CD14-positive monocyte (primary cell): ENCODE data around the gene DLG1. TPM values are rescaled to one million over a fixed set of nuclear protein-coding genes. Genes with fewer than 3 reads are reported as not detected.

ENCODE experiments used
- DNase-seq, 3 donors: peaks; one replicate each; pipeline ENCODE4 v3.0.0-alpha.2; 2011 to 2022
- H2AFZ ChIP-seq: 2 replicates; pipeline ENCODE4 v1.6.0; 2012; ENCODE audit warnings: mild to moderate bottlenecking, low read depth, low read length, inconsistent platforms; ENCODE audit not compliant: insufficient read depth, poor library complexity, severe bottlenecking
- H3K27ac ChIP-seq, 2 donors: 1 replicate in 1 of 2; 2 replicates in 1 of 2; pipeline ENCODE4 v1.5.1; 2012 to 2013; ENCODE audit warnings: low read length in 2 of 2, control low read depth in 1 of 2, inconsistent platforms in 1 of 2, low read depth in 1 of 2, mild to moderate bottlenecking in 1 of 2
- H3K27me3 ChIP-seq, 2 donors: one replicate each; pipeline versions ENCODE4 v1.6.0 to v1.6.1; 2011 to 2013; ENCODE audit warnings: low read length in 2 of 2; ENCODE audit not compliant: control insufficient read depth in 2 of 2, insufficient read depth in 2 of 2
- H3K36me3 ChIP-seq, 2 donors: replicated peaks in 1 of 2; 1 replicate in 1 of 2; 2 replicates in 1 of 2; pipeline versions ENCODE4 v1.5.1 to v1.6.1; 2012 to 2013; ENCODE audit warnings: low read length in 2 of 2, control low read depth in 1 of 2, inconsistent platforms in 1 of 2, mild to moderate bottlenecking in 1 of 2; ENCODE audit not compliant: insufficient read depth in 2 of 2, control insufficient read depth in 1 of 2
- H3K4me1 ChIP-seq, 2 donors: 1 replicate in 1 of 2; 2 replicates in 1 of 2; pipeline versions ENCODE4 v1.5.1 to v1.6.1; 2012 to 2013; ENCODE audit warnings: low read length in 2 of 2, control low read depth in 1 of 2, inconsistent platforms in 1 of 2, mild to moderate bottlenecking in 1 of 2, moderate library complexity in 1 of 2; ENCODE audit not compliant: insufficient read depth in 2 of 2, control insufficient read depth in 1 of 2
- H3K4me2 ChIP-seq: replicated peaks from 2 replicates; pipeline ENCODE3; 2012; ENCODE audit warnings: low read length, moderate library complexity, mild to moderate bottlenecking; ENCODE audit not compliant: poor library complexity, severe bottlenecking; ENCODE audit errors: extremely low read depth
- H3K4me3 ChIP-seq, 3 experiments: fragments of 200-600 bp in 1 of 3; sonication (generic) in 1 of 3; replicated peaks in 1 of 3; 1 replicate in 2 of 3; 2 replicates in 1 of 3; pipeline ENCODE4 v1.5.1; 2011 to 2013; ENCODE audit warnings: low read length in 3 of 3, mild to moderate bottlenecking in 3 of 3, control low read depth in 2 of 3, low read depth in 2 of 3, inconsistent platforms in 1 of 3, moderate library complexity in 1 of 3
- H3K79me2 ChIP-seq: 2 replicates; pipeline ENCODE4 v1.6.0; 2012; ENCODE audit warnings: mild to moderate bottlenecking, control low read depth, inconsistent platforms, low read length, moderate library complexity; ENCODE audit not compliant: insufficient read depth
- H3K9ac ChIP-seq: 2 replicates; pipeline ENCODE4 v1.6.0; 2017; ENCODE audit warnings: low read length, mild to moderate bottlenecking; ENCODE audit not compliant: insufficient read depth, poor library complexity, severe bottlenecking
- H3K9me3 ChIP-seq, 2 donors: replicated peaks in 1 of 2; 1 replicate in 1 of 2; 2 replicates in 1 of 2; pipeline versions ENCODE4 v1.5.1 to v1.6.1; 2012 to 2013; ENCODE audit warnings: low read length in 2 of 2, control low read depth in 1 of 2; ENCODE audit not compliant: control insufficient read depth in 1 of 2, insufficient read depth in 1 of 2
- H4K20me1 ChIP-seq: 2 replicates; pipeline ENCODE4 v1.6.0; 2012; ENCODE audit warnings: mild to moderate bottlenecking, low read length, control low read depth, moderate library complexity; ENCODE audit not compliant: insufficient read depth
- H3K27ac Mint-ChIP-seq, 7 donors: one replicate each; pipeline ENCODE4 v1.8.0; 2020; ENCODE audit warnings: mild to moderate bottlenecking in 7 of 7, mixed read lengths in 7 of 7, moderate library complexity in 6 of 7, inconsistent platforms in 2 of 7
- H3K27me3 Mint-ChIP-seq, 3 donors: one replicate each; pipeline ENCODE4 v1.8.0; 2021 to 2022; ENCODE audit warnings: low read depth in 3 of 3, mild to moderate bottlenecking in 3 of 3, mixed read lengths in 3 of 3, moderate library complexity in 3 of 3, inconsistent platforms in 1 of 3
- H3K36me3 Mint-ChIP-seq, 2 donors: one replicate each; pipeline ENCODE4 v1.8.0; 2020; ENCODE audit warnings: mixed read lengths in 2 of 2, inconsistent platforms in 1 of 2, mild to moderate bottlenecking in 1 of 2
- H3K4me1 Mint-ChIP-seq: one replicate; pipeline ENCODE4 v1.8.0; 2020; ENCODE audit warnings: mild to moderate bottlenecking, mixed read lengths
- H3K4me3 Mint-ChIP-seq, 2 donors: one replicate each; pipeline ENCODE4 v1.8.0; 2020; ENCODE audit warnings: mild to moderate bottlenecking in 2 of 2, mixed read lengths in 2 of 2, moderate library complexity in 1 of 2
- H3K9me3 Mint-ChIP-seq, 7 donors: one replicate each; pipeline ENCODE4 v1.8.0; 2020 to 2022; ENCODE audit warnings: mixed read lengths in 7 of 7, mild to moderate bottlenecking in 6 of 7, moderate library complexity in 6 of 7, inconsistent platforms in 2 of 7
- WGBS: methylation state at CpG from one replicate; pipeline ENCODE4 v1.1.5; 2013; ENCODE audit warnings: missing lambda C conversion rate; ENCODE audit not compliant: insufficient coverage; 5-methylcytosine and 5-hydroxymethylcytosine counted together
- intact Hi-C, 2 donors: fragments of 100-400 bp; cut with micrococcal nuclease; formaldehyde crosslinking; loops; one replicate each; pipeline versions ENCODE4 v1.15.0 to v1.15.1; 2023
- polyA plus RNA-seq, 3 donors: library from polyadenylated mRNA; depleted of rRNA in 1 of 3; unstranded in 2 of 3; stranded (reverse) in 1 of 3; fragments of 300-500 nt in 2 of 3; fragments of >200 nt in 1 of 3; fragmentation: Illumina TruSeq in 2 of 3; gene quantifications; 1 replicate in 2 of 3; 2 replicates in 1 of 3; pipeline ENCODE4 v1.2.3, GENCODE V29; 2012 to 2021
- TF ChIP-seq, protein P1 (sequence below): fragments of 200-600 bp; IDR thresholded peaks from one replicate; pipeline ENCODE4 v1.8.0; 2022; ENCODE audit warnings: antibody characterized with exemption, mild to moderate bottlenecking

Gene DLG1
- polyA plus RNA-seq, 3 donors: 6.5 to 21.9 (median 10.2) TPM

DNA sequence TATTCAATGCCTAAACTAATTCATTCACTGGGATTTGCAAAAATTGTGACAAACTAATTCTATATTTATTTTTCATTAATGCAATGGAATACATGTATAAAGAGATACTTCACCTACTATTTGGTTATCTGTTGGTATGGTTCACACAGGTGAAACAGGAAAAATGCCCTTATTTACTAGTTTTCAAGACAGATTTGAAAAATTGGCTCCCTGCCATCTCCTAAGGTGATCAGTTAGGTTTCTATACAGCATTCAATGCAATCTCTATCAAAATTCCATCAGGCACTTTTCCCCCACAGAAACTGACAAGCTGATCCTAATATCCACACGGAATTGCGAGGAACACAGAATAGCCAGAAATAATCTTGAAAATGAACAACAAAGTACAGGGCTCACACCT, 101.1 kb downstream of the DLG1 start:
- H3K9me3 Mint-ChIP-seq: peaks cover 0 to 10% (median 3%) of the 10 kb centered on the region in 7 donors
- H4K20me1 ChIP-seq: peaks cover 8% of the 10 kb centered on the region
- no peak overlapping the region for H3K27ac Mint-ChIP-seq
- no peak overlapping the region for H3K4me3 ChIP-seq
- peaks cover 13 to 14% of the 10 kb centered on the region in 2 donors for H3K36me3 Mint-ChIP-seq
- no peaks in the 10 kb centered on the region for H3K36me3 ChIP-seq
- no peak overlapping the region for H3K27ac ChIP-seq
- H3K9me3 ChIP-seq: no peaks in the 10 kb centered on the region
- TF ChIP-seq, protein P1, sequence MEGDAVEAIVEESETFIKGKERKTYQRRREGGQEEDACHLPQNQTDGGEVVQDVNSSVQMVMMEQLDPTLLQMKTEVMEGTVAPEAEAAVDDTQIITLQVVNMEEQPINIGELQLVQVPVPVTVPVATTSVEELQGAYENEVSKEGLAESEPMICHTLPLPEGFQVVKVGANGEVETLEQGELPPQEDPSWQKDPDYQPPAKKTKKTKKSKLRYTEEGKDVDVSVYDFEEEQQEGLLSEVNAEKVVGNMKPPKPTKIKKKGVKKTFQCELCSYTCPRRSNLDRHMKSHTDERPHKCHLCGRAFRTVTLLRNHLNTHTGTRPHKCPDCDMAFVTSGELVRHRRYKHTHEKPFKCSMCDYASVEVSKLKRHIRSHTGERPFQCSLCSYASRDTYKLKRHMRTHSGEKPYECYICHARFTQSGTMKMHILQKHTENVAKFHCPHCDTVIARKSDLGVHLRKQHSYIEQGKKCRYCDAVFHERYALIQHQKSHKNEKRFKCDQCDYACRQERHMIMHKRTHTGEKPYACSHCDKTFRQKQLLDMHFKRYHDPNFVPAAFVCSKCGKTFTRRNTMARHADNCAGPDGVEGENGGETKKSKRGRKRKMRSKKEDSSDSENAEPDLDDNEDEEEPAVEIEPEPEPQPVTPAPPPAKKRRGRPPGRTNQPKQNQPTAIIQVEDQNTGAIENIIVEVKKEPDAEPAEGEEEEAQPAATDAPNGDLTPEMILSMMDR: no peak
- no peak overlapping the region for H3K4me2 ChIP-seq
- peaks cover 7 to 19% of the 10 kb centered on the region in 2 donors for H3K4me1 ChIP-seq
- H3K27me3 ChIP-seq: no peaks in the 10 kb centered on the region
- intact Hi-C loops: no loop called here
- DNase-seq: no peak
- H3K9ac ChIP-seq: no peak overlapping the region
- H3K4me3 Mint-ChIP-seq: no peak overlapping the region
- peaks cover 24% of the 10 kb centered on the region for H3K4me1 Mint-ChIP-seq
- H2AFZ ChIP-seq: no peak overlapping the region
- H3K27me3 Mint-ChIP-seq: no peaks in the 10 kb centered on the region
- peaks cover 75% of the 10 kb centered on the region for H3K79me2 ChIP-seq
- WGBS: no CpG with 5 or more reads among the region's 2 CpGs

DNA sequence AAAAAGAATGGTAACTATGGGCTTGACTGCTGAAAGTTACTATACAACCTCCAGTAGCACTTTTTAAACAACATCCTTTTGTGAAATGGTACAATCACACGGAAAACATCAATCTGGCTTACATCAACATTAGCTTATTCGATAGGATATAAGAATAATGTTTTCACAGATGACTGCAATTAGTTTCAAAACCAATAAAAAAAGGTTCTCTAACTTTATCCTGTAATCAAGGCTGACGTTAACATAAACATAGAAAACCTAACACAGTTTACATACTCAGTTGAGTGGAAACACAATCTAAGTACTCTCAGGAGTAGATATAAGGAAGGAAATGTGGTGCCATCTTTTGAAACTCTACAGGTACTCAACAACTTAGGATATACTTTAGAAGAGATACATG, 102.2 kb downstream of the DLG1 start:
- peaks cover 0 to 10% (median 3%) of the 10 kb centered on the region in 7 donors for H3K9me3 Mint-ChIP-seq
- DNase-seq: no peak
- no peak overlapping the region for H2AFZ ChIP-seq
- intact Hi-C loops: no loop called here
- peaks cover 16 to 21% of the 10 kb centered on the region in 2 donors for H3K36me3 Mint-ChIP-seq
- TF ChIP-seq, protein P1: no peak
- H3K4me1 Mint-ChIP-seq: peaks cover 15% of the 10 kb centered on the region
- H3K79me2 ChIP-seq: peaks cover 64% of the 10 kb centered on the region
- peaks cover 8% of the 10 kb centered on the region for H4K20me1 ChIP-seq
- no peak overlapping the region for H3K9ac ChIP-seq
- H3K27ac ChIP-seq: no peak overlapping the region
- no peaks in the 10 kb centered on the region for H3K27me3 ChIP-seq
- no CpG with 5 or more reads among the region's 3 CpGs for WGBS
- H3K27me3 Mint-ChIP-seq: no peaks in the 10 kb centered on the region
- H3K4me1 ChIP-seq: peaks cover 7 to 11% of the 10 kb centered on the region in 2 donors
- no peaks in the 10 kb centered on the region for H3K9me3 ChIP-seq
- H3K36me3 ChIP-seq: no peaks in the 10 kb centered on the region
- H3K4me2 ChIP-seq: no peak overlapping the region
- no peak overlapping the region for H3K27ac Mint-ChIP-seq
- no peak overlapping the region for H3K4me3 ChIP-seq
- H3K4me3 Mint-ChIP-seq: no peak overlapping the region
